Upper lobe of left lung (tissue), 6 donors: ENCODE measurements around the gene TMEM108. TPM values are rescaled to one million over a fixed set of nuclear protein-coding genes. Genes with fewer than 3 reads are reported as not detected.

ENCODE experiments used
- ATAC-seq, 2 donors: fragments of 200-7000 bp; cut with Tn5 transposase; one replicate each; pipeline ENCODE4 v1.9.1; 2022; ENCODE audit warnings: mild to moderate bottlenecking in 2 of 2, moderate library complexity in 2 of 2; ENCODE audit not compliant: low FRiP score in 2 of 2
- DNase-seq, 2 donors: peaks; one replicate each; pipeline ENCODE4 v3.0.0-alpha.2; 2019 to 2020
- H3K27ac ChIP-seq, 4 donors: fragments of 200-600 bp; sonication (generic); one replicate each; pipeline ENCODE4 v1.5.1; 2016 to 2019
- H3K27me3 ChIP-seq, 4 donors: fragments of 200-600 bp; sonication (generic); one replicate each; pipeline ENCODE4 v1.5.1; 2017 to 2019
- H3K36me3 ChIP-seq, 4 donors: fragments of 200-600 bp; sonication (generic); one replicate each; pipeline ENCODE4 v1.5.1; 2016 to 2019
- H3K4me1 ChIP-seq, 4 donors: fragments of 200-600 bp; sonication (generic); one replicate each; pipeline ENCODE4 v1.5.1; 2018 to 2019
- H3K4me3 ChIP-seq, 4 donors: fragments of 200-600 bp; sonication (generic); one replicate each; pipeline ENCODE4 v1.5.1; 2017 to 2019; ENCODE audit warnings: mild to moderate bottlenecking in 2 of 4, moderate library complexity in 1 of 4
- H3K9me3 ChIP-seq, 4 donors: fragments of 200-600 bp; sonication (generic); one replicate each; pipeline ENCODE4 v1.5.1; 2018 to 2019
- CTCF ChIP-seq, 6 experiments: fragments of 450-650 bp in 4 of 6; fragments of 200-600 bp in 2 of 6; sonication (generic) in 2 of 6; IDR thresholded peaks; one replicate each; pipeline ENCODE4 v1.5.1; 2016 to 2019; ENCODE audit warnings: antibody characterized with exemption in 6 of 6
- EP300 ChIP-seq, 4 donors: sonication (generic); formaldehyde crosslinking; IDR thresholded peaks; one replicate each; pipeline ENCODE4 v1.5.1; 2017; ENCODE audit warnings: antibody characterized with exemption in 4 of 4, control low read depth in 2 of 4
- POLR2A ChIP-seq, 4 donors: fragments of 450-650 bp; IDR thresholded peaks; one replicate each; pipeline ENCODE4 v1.5.1; 2016 to 2017; ENCODE audit warnings: antibody characterized with exemption in 4 of 4, mild to moderate bottlenecking in 2 of 4
- POLR2AphosphoS5 ChIP-seq, 2 donors: sonication (generic); formaldehyde crosslinking; IDR thresholded peaks; one replicate each; pipeline ENCODE4 v1.5.1; 2017; ENCODE audit warnings: antibody characterized with exemption in 2 of 2
- WGBS, 2 donors: methylation state at CpG; one replicate each; pipeline ENCODE4 v1.1.5; 2017 to 2018; 5-methylcytosine and 5-hydroxymethylcytosine counted together
- total RNA-seq, 6 donors: library from RNA; depleted of rRNA in 4 of 6; stranded (reverse); fragments of >200 nt in 4 of 6; gene quantifications; one replicate each; pipeline versions ENCODE4 v1.1.0 to v1.2.1, GENCODE V29; 2016 to 2021
- donor health status: DM: no; HTN: no; CAD: no; lungs with moderate emphysema.
- donor health status: DM: no; HTN: yes; CAD: no; lungs with severe emphysema.

TMEM108 gene
- total RNA-seq, 6 donors from 2014 or later, result 3.1 to 13.0 (median 7.9) TPM

GRCh38 chr3:133259767-133260166, 221.6 kb downstream of the TMEM108 start:
- TF ChIP-seq EP300 (IDR thresholded peaks at IDR 0.05) (no peak), CTCF (IDR thresholded peaks at IDR 0.05) (no peak), POLR2AphosphoS5 (IDR thresholded peaks at IDR 0.05) (no peak), POLR2A (IDR thresholded peaks at IDR 0.05) (no peak)
- DNase-seq, result no peak
- WGBS, 2 donors, result 91 to 100% methylated on average over 4 of the region's 4 CpGs

GRCh38 chr3:133262333-133262732, 224.1 kb downstream of the TMEM108 start:
- Histone ChIP-seq H3K27ac (no peak overlapping the region), H3K36me3 (no peaks in the 10 kb centered on the region), H3K9me3 (no peaks in the 10 kb centered on the region), H3K4me3 (no peak overlapping the region), H3K4me1 (no peaks in the 10 kb centered on the region), H3K27me3 (no peaks in the 10 kb centered on the region)
- ATAC-seq (no peak), DNase-seq (no peak)
- WGBS, 2 donors, result 91 to 92% methylated on average over 2 of the region's 2 CpGs
- TF ChIP-seq POLR2A (IDR thresholded peaks at IDR 0.05), result no peak
- no peak for TF ChIP-seq POLR2AphosphoS5 (IDR thresholded peaks at IDR 0.05)
- TF ChIP-seq EP300 (IDR thresholded peaks at IDR 0.05), result no peak
- no peak for TF ChIP-seq CTCF (IDR thresholded peaks at IDR 0.05)

More at GRCh38 chr3:133259767-133260166, 221.6 kb downstream of the TMEM108 start:
- H3K9me3 ChIP-seq, result no peaks in the 10 kb centered on the region
- ATAC-seq, result no peak
- H3K4me3 ChIP-seq, result no peak overlapping the region
- H3K27ac ChIP-seq, result no peak overlapping the region
- H3K36me3 ChIP-seq, result no peaks in the 10 kb centered on the region
- H3K27me3 ChIP-seq, result no peaks in the 10 kb centered on the region
- H3K4me1 ChIP-seq, result no peaks in the 10 kb centered on the region

GRCh38 chr3:133264920-133265319, 226.7 kb downstream of the TMEM108 start:
- Histone ChIP-seq H3K27ac (no peak overlapping the region), H3K27me3 (no peaks in the 10 kb centered on the region), H3K4me3 (no peak overlapping the region), H3K36me3 (no peaks in the 10 kb centered on the region), H3K9me3 (no peaks in the 10 kb centered on the region), H3K4me1 (peaks cover 0 to 9% (median 3%) of the 10 kb centered on the region in 4 donors)
- WGBS, 2 donors, result 87 to 93% methylated on average over 3 of the region's 3 CpGs
- TF ChIP-seq POLR2AphosphoS5 (IDR thresholded peaks at IDR 0.05) (no peak), POLR2A (IDR thresholded peaks at IDR 0.05) (no peak), CTCF (IDR thresholded peaks at IDR 0.05) (no peak), EP300 (IDR thresholded peaks at IDR 0.05) (no peak)
- DNase-seq (no peak), ATAC-seq (no peak)

DNA sequence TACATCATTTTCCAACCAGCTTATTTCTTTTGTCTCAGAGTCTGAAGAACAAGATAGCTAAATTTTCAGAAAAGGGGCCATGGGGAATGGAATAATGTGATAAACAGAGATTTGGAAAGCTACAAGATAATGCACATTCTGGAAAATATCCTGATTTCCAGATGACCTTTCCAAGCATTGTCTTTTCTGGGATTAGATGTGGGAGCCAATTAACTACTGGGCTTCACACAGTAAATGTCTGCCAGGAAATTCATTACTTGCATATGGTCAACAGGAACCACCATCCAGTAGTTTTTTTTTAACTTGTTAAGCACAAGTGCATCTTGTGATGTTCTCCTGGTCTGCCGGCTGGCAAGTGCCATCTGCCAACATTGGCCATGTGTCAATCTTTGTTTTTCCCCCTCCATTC, 230.5 kb downstream of the TMEM108 start:
- no peak overlapping the region for H3K4me3 ChIP-seq
- peaks cover 0 to 10% (median 3%) of the 10 kb centered on the region in 4 donors for H3K4me1 ChIP-seq
- WGBS, 2 donors, result 52 to 57% methylated on average over 1 of the region's 1 CpG
- H3K27me3 ChIP-seq, result no peaks in the 10 kb centered on the region
- TF ChIP-seq POLR2A (IDR thresholded peaks at IDR 0.05) (no peak), EP300 (IDR thresholded peaks at IDR 0.05) (no peak), CTCF (IDR thresholded peaks at IDR 0.05) (no peak), POLR2AphosphoS5 (IDR thresholded peaks at IDR 0.05) (no peak)
- ATAC-seq, result no peak
- H3K9me3 ChIP-seq, result no peaks in the 10 kb centered on the region
- no peak overlapping the region for H3K27ac ChIP-seq
- DNase-seq, result no peak
- H3K36me3 ChIP-seq, result no peaks in the 10 kb centered on the region

DNA sequence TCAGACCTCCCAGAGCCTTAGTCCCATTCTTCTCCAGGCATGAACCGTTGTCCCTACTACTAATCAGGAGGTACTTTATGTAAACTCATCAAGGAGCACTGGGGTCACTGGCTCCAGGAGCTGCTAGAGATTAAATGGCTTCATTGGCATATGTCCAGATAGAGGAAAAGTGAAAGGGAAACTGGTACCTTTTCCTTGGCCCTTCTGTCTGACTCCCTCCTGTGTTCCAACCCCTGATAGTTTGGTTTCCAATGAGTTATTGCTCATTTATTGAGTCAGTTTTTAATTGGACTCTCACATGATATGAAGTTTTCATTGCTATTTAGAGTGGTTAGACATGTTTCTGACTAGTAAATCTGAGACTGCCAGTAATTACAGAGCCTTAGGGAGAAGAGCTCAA, 231.2 kb downstream of the TMEM108 start:
- 38 to 48% methylated on average over 1 of the region's 1 CpG for WGBS, 2 donors

More for the DNA sequence above, 231.2 kb downstream of the TMEM108 start:
- DNase-seq (no peak), ATAC-seq (no peak)
- Histone ChIP-seq H3K4me1 (peaks cover 0 to 10% (median 3%) of the 10 kb centered on the region in 4 donors), H3K36me3 (no peaks in the 10 kb centered on the region), H3K9me3 (no peaks in the 10 kb centered on the region), H3K27ac (no peak overlapping the region), H3K27me3 (no peaks in the 10 kb centered on the region), H3K4me3 (no peak overlapping the region)
- no peak for TF ChIP-seq POLR2AphosphoS5 (IDR thresholded peaks at IDR 0.05)
- TF ChIP-seq EP300 (IDR thresholded peaks at IDR 0.05), result no peak
- TF ChIP-seq CTCF (IDR thresholded peaks at IDR 0.05), result no peak
- TF ChIP-seq POLR2A (IDR thresholded peaks at IDR 0.05), result no peak
